OCI-LY7 (cell line): ENCODE data around the gene MAPK6. TPM values are rescaled to one million over a fixed set of nuclear protein-coding genes. Genes with fewer than 3 reads are reported as not detected.
A peak's percentile ranks its signal among the peaks of the same experiment; 100 is the strongest.

Experiments used
- BruUV-seq: library from RNA; stranded (reverse); fragments of 400-500 nt; replicated peaks from 2 replicates; lab custom pipeline; 2021; lab: Mats Ljungman, UMichigan
- CTCF ChIA-PET: fragments of 300-600 bp; sonication (Branson Sonifier 250); formaldehyde crosslinking; loops from one replicate; lab custom pipeline; 2022; ENCODE audit warnings: antibody characterized with exemption; ENCODE audit not compliant: unreplicated experiment; lab: Charles Lee
- POLR2A ChIA-PET: fragments of 300-600 bp; sonication (Branson Sonifier 250); formaldehyde crosslinking; loops from one replicate; lab custom pipeline; 2022; ENCODE audit warnings: antibody characterized with exemption; lab: Charles Lee
- DNase-seq: peaks from one replicate; pipeline ENCODE4 v3.0.0-alpha.2; 2015; ENCODE audit warnings: low spot score
- H2AFZ ChIP-seq: fragments of 200-600 bp; sonication (generic), shearing (Covaris generic); 2 replicates; pipeline ENCODE4 v1.6.1; 2014; ENCODE audit warnings: mild to moderate bottlenecking, antibody characterized with exemption, low read length, moderate library complexity
- H3K27ac ChIP-seq: fragments of 200-600 bp; sonication (generic); 2 replicates; pipeline ENCODE4 v1.5.1; 2014; ENCODE audit warnings: mixed run types, low read depth, mild to moderate bottlenecking, moderate library complexity, low read length, inconsistent platforms; ENCODE audit not compliant: poor library complexity, severe bottlenecking
- H3K36me3 ChIP-seq: fragments of 200-600 bp; sonication (generic); 2 replicates; pipeline ENCODE4 v1.6.1; 2014; ENCODE audit warnings: mild to moderate bottlenecking, antibody characterized with exemption, low read length, moderate library complexity, mixed read lengths; ENCODE audit not compliant: insufficient read depth
- H3K4me1 ChIP-seq: fragments of 200-600 bp; sonication (generic); 2 replicates; pipeline ENCODE4 v1.5.1; 2014; ENCODE audit warnings: mild to moderate bottlenecking, low read length; ENCODE audit not compliant: insufficient read depth, poor library complexity, severe bottlenecking
- H3K4me2 ChIP-seq: fragments of 200-600 bp; sonication (generic); 2 replicates; pipeline ENCODE4 v1.6.1; 2014; ENCODE audit warnings: mild to moderate bottlenecking, low read length
- H3K4me3 ChIP-seq: fragments of 200-600 bp; sonication (generic); 2 replicates; pipeline ENCODE4 v1.5.1; 2014; ENCODE audit warnings: mild to moderate bottlenecking, low read depth, low read length; ENCODE audit not compliant: poor library complexity, severe bottlenecking
- H3K79me2 ChIP-seq: fragments of 200-600 bp; sonication (generic); 2 replicates; pipeline ENCODE4 v1.6.1; 2016; ENCODE audit warnings: low read depth, mild to moderate bottlenecking, low read length, moderate library complexity, mixed read lengths; ENCODE audit not compliant: insufficient read depth
- H3K9me2 ChIP-seq: fragments of 200-600 bp; sonication (generic); 2 replicates; pipeline ENCODE4 v1.6.1; 2016; ENCODE audit warnings: mild to moderate bottlenecking, low read length, mixed read lengths; ENCODE audit not compliant: insufficient read depth
- H3K9me3 ChIP-seq: fragments of 200-600 bp; sonication (generic); 2 replicates; pipeline ENCODE4 v1.6.1; 2014; ENCODE audit warnings: mild to moderate bottlenecking, mixed run types, low read length, mixed read lengths
- H4K20me1 ChIP-seq: fragments of 200-600 bp; sonication (generic); 2 replicates; pipeline ENCODE4 v1.6.1; 2014; ENCODE audit warnings: mild to moderate bottlenecking, antibody characterized with exemption, low read length, moderate library complexity, mixed read lengths; ENCODE audit not compliant: insufficient read depth
- EZH2phosphoT487 ChIP-seq: fragments of 200-600 bp; sonication (generic); IDR thresholded peaks from 2 replicates; pipeline ENCODE4 v1.6.1; 2018; ENCODE audit warnings: low read depth, borderline replicate concordance, mild to moderate bottlenecking, mixed run types, antibody characterized with exemption, low read length, moderate library complexity, mixed read lengths
- intact Hi-C: fragments of 100-400 bp; cut with micrococcal nuclease; formaldehyde crosslinking; loops from one replicate; pipeline ENCODE4 v1.10.0; 2022; ENCODE audit not compliant: unreplicated experiment
- total RNA-seq, 2 experiments: library from RNA; depleted of rRNA in 1 of 2; stranded (reverse); fragments of >200 nt in 1 of 2; shearing (Covaris generic) in 1 of 2; gene quantifications; 2 replicates each; pipeline ENCODE4 v1.2.3, GENCODE V29; 2014 to 2022
- TF ChIP-seq, protein P1 (sequence below): fragments of 200-600 bp; sonication (generic); conservative IDR thresholded peaks from 2 replicates; pipeline ENCODE4 v1.5.1; 2014; ENCODE audit warnings: mild to moderate bottlenecking, antibody characterized with exemption, low read length, moderate library complexity, mixed read lengths

Gene MAPK6
- total RNA-seq, 2 experiments from 2014 or later, result 19.8 to 49.7 TPM

DNA sequence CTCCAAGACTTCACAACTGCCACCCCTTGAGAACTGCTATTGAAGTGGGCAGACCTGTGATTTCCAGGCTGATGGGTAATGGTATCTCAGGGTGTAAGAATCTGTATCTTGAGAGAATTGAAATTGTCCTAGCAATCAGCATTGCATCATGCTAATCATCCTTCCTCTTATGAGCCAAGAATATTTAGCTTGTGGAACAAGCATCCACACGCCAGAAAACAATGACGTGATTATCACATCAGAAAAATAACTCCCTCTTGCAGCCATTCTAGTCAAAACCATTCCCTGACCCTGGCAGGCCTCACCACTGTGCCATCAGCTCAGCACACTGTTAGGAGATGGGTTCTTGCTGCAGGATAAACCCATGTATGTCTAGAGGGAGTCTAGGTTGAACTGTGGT is 86.8 kb downstream of the MAPK6 start:
- no peaks in the 10 kb centered on the region for H4K20me1 ChIP-seq

DNA sequence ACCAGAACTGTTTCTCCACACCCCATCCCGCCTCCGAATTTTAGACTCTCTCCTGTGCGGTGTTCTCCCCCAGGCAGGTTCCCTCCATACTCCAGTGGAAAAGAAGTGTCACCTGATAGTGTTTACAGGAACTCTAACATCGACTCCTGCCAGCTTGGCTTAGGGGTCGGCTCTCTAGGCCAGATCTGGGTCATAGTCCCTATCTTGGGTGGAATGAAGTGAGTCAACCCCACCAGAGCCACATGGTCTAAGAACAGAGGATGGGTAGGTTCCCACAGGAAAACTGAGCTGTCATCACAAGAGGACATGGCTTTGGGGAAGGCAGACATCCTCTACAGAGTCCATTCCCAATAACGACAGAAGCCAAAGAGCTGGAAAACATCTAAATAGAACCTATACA is 87.6 kb downstream of the MAPK6 start:
- no peak overlapping the region for H3K4me2 ChIP-seq
- H3K4me1 ChIP-seq, result peaks cover 50% of the 10 kb centered on the region
- H2AFZ ChIP-seq, result no peak overlapping the region; the same call in 1 of the 2 replicates
- no peaks in the 10 kb centered on the region for H3K36me3 ChIP-seq
- no peak overlapping the region for H3K4me3 ChIP-seq
- CTCF ChIA-PET, result no interaction called here
- BruUV-seq, result no TSS peak
- H4K20me1 ChIP-seq, result no peaks in the 10 kb centered on the region
- H3K9me3 ChIP-seq, result no peaks in the 10 kb centered on the region
- no peaks in the 10 kb centered on the region for H3K79me2 ChIP-seq
- TF ChIP-seq, protein P1, sequence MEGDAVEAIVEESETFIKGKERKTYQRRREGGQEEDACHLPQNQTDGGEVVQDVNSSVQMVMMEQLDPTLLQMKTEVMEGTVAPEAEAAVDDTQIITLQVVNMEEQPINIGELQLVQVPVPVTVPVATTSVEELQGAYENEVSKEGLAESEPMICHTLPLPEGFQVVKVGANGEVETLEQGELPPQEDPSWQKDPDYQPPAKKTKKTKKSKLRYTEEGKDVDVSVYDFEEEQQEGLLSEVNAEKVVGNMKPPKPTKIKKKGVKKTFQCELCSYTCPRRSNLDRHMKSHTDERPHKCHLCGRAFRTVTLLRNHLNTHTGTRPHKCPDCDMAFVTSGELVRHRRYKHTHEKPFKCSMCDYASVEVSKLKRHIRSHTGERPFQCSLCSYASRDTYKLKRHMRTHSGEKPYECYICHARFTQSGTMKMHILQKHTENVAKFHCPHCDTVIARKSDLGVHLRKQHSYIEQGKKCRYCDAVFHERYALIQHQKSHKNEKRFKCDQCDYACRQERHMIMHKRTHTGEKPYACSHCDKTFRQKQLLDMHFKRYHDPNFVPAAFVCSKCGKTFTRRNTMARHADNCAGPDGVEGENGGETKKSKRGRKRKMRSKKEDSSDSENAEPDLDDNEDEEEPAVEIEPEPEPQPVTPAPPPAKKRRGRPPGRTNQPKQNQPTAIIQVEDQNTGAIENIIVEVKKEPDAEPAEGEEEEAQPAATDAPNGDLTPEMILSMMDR, result no peak
- TF ChIP-seq EZH2phosphoT487, result no peak
- POLR2A ChIA-PET, result no interaction called here
- intact Hi-C loops, result no loop called here
- DNase-seq, result no peak
- H3K27ac ChIP-seq, result no peak overlapping the region
- no peaks in the 10 kb centered on the region for H3K9me2 ChIP-seq

More for the DNA sequence above, 86.8 kb downstream of the MAPK6 start:
- no TSS peak for BruUV-seq
- POLR2A ChIA-PET, result no interaction called here
- CTCF ChIA-PET, result no interaction called here
- Histone ChIP-seq H3K36me3 (no peaks in the 10 kb centered on the region), H3K9me3 (no peaks in the 10 kb centered on the region), H2AFZ (no peak overlapping the region), H3K27ac (no peak overlapping the region), H3K79me2 (no peaks in the 10 kb centered on the region), H3K4me3 (no peak overlapping the region), H3K4me2 (no peak overlapping the region), H3K9me2 (no peaks in the 10 kb centered on the region), H3K4me1 (peaks cover 52% of the 10 kb centered on the region)
- no peak for DNase-seq
- intact Hi-C loops, result no loop called here
- TF ChIP-seq, protein P1, result no peak
- no peak for TF ChIP-seq EZH2phosphoT487

DNA sequence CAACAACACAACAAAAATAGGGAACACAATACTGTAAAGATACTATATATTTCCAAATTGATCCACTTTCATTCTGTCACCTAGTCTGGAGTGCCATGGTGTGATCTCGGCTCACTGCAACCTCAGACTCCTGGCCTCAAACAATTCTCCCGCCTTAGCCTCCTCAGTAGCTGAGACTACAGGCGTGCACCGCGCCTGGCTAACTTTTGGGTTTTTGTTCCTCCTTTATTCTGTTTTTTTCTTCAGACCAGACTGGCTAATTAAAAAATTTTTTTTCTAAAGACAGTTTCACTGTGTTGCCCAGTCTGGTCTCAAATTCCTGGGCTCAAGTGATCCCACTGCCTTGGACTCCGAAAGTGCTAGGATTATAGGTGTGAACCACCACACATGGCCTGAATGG is 88.2 kb downstream of the MAPK6 start:
- CTCF ChIA-PET, result no interaction called here
- POLR2A ChIA-PET, result interaction anchor here (1.3 kb wide), 1 partner anchor 10 kb away, joined by 4 read pairs; no protein-coding TSS in a partner anchor

More for the DNA sequence above, 88.2 kb downstream of the MAPK6 start:
- Histone ChIP-seq H3K4me2 (no peak overlapping the region), H3K79me2 (no peaks in the 10 kb centered on the region), H3K27ac (no peak overlapping the region), H3K4me1 (peaks cover 44% of the 10 kb centered on the region), H4K20me1 (no peaks in the 10 kb centered on the region), H2AFZ (no peak overlapping the region; the same call in 1 of the 2 replicates), H3K9me3 (no peaks in the 10 kb centered on the region), H3K4me3 (no peak overlapping the region), H3K36me3 (no peaks in the 10 kb centered on the region), H3K9me2 (no peaks in the 10 kb centered on the region)
- TF ChIP-seq, protein P1, result no peak
- TF ChIP-seq EZH2phosphoT487, result no peak
- intact Hi-C loops, result no loop called here
- peak; percentile 21 for DNase-seq
- BruUV-seq, result no TSS peak
